Epithelial cell of proximal tubule (primary cell): ENCODE measurements around the gene CACNA1D. TPM values are rescaled to one million over a fixed set of nuclear protein-coding genes. Genes with fewer than 3 reads are reported as not detected.
A peak's percentile ranks its signal among the peaks of the same experiment; 100 is the strongest.
"Not testable (repeated sequence)": the region's sequence is repeated elsewhere in the genome, so short reads cannot be mapped to it uniquely, and the experiment has no call there.

Source experiments
- DNase-seq: peaks from one replicate; pipeline ENCODE4 v3.0.0-alpha.2; 2011; ENCODE audit warnings: low read depth
- H3K4me3 ChIP-seq: 2 replicates; pipeline ENCODE4 v1.5.1; 2011; ENCODE audit warnings: low read depth, mild to moderate bottlenecking, low read length
- CTCF ChIP-seq: conservative IDR thresholded peaks from 2 replicates; pipeline ENCODE4 v1.5.1; 2012; ENCODE audit warnings: low read depth, mild to moderate bottlenecking, low read length
- total RNA-seq: library from RNA; depleted of rRNA; stranded (reverse); fragments of >200 nt; gene quantifications from 2 replicates; pipeline ENCODE4 v1.2.3, GENCODE V29; 2015

Gene CACNA1D
- total RNA-seq, 1 donor from 2014 or later: 1.9 TPM

GRCh38 chr3:53628536-53629401, 134.4 kb downstream of the CACNA1D start:
- TF ChIP-seq CTCF: no peak
- no peak overlapping the region for H3K4me3 ChIP-seq
- no peak for DNase-seq

- TF ChIP-seq CTCF: no peak
- DNase-seq: no peak
- no peak overlapping the region for H3K4me3 ChIP-seq
Observed at GRCh38 chr3:53629402-53629723, 135.0 kb downstream of the CACNA1D start.

GRCh38 chr3:53630547-53630946, 136.1 kb downstream of the CACNA1D start:
- no peak for TF ChIP-seq CTCF
- DNase-seq: no peak
- no peak overlapping the region for H3K4me3 ChIP-seq

GRCh38 chr3:53633197-53633787, 138.9 kb downstream of the CACNA1D start:
- no peak for TF ChIP-seq CTCF
- peak overlapping the region; percentile 29 for H3K4me3 ChIP-seq
- DNase-seq: no peak

GRCh38 chr3:53635041-53635440, 140.6 kb downstream of the CACNA1D start:
- no peak for DNase-seq
- no peak for TF ChIP-seq CTCF
- no peak overlapping the region for H3K4me3 ChIP-seq

GRCh38 chr3:53638806-53639205, 144.4 kb downstream of the CACNA1D start:
- H3K4me3 ChIP-seq, DNase-seq: not testable (repeated sequence)

- no peak for TF ChIP-seq CTCF
- no peak overlapping the region for H3K4me3 ChIP-seq
- no peak for DNase-seq
Observed at GRCh38 chr3:53641397-53641796, 147.0 kb downstream of the CACNA1D start.
